DOHH2 (cell line): ENCODE data around the gene R3HDM2.

Experiments
- EZH2phosphoT487 ChIP-seq: fragments of 200-600 bp; sonication (generic); IDR thresholded peaks from 2 replicates; pipeline ENCODE4 v1.6.1; 2017; ENCODE audit warnings: borderline replicate concordance, mild to moderate bottlenecking, antibody characterized with exemption, low read length, moderate library complexity, mixed read lengths
- TF ChIP-seq, protein P1 (sequence below): fragments of 200-600 bp; sonication (generic); IDR thresholded peaks from one replicate; pipeline ENCODE4 v1.5.1; 2014; ENCODE audit warnings: antibody characterized with exemption, mild to moderate bottlenecking, low read depth, low read length; ENCODE audit not compliant: poor library complexity, severe bottlenecking

DNA sequence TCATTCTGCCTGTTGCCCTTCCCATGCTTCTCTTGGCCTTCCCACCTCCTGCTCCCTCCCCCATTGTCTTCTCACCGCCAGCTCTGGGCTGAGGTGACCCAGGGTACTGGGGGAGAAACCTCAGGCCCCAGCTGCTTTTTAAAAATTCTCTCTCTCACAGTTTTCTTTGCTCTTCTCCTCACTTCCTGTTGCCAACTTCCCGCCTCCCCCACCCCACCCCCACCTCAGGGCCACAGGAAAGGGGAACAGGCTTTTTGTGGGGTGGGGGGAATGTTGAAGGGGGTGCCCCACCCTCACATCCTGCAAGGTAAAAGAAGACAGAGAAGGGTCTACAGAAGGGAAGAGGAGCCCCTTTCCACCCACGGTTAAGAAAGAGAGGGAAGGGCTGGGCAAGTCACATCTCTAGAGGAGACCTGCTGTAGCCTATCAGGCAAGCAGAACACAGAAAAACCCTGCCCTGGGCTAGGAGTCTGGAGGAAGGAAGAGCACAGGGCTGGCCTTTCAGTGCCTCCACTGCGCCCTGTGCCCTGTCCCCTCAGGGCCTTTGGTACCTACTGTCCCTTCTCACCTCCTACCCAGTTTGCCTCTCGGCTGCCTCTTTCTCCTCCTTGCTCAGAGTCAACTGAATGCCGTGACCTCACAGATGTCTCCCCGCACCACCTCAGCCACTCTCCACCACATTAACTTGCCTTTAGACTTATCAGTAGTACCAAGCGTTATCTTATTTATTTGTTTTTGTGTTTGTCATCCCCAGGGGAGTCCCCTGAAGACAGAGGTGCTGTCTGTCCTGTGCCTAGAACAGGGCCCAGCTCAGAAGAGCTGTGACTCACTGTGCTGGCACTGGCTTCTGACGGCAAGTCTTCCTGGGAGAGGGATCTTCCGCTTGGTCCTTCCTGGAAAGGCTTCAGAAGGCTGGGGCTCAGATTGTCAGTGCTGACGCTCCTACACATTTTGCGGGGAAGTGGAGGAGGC, 47.2 kb upstream of the R3HDM2 start:
- TF ChIP-seq, protein P1, sequence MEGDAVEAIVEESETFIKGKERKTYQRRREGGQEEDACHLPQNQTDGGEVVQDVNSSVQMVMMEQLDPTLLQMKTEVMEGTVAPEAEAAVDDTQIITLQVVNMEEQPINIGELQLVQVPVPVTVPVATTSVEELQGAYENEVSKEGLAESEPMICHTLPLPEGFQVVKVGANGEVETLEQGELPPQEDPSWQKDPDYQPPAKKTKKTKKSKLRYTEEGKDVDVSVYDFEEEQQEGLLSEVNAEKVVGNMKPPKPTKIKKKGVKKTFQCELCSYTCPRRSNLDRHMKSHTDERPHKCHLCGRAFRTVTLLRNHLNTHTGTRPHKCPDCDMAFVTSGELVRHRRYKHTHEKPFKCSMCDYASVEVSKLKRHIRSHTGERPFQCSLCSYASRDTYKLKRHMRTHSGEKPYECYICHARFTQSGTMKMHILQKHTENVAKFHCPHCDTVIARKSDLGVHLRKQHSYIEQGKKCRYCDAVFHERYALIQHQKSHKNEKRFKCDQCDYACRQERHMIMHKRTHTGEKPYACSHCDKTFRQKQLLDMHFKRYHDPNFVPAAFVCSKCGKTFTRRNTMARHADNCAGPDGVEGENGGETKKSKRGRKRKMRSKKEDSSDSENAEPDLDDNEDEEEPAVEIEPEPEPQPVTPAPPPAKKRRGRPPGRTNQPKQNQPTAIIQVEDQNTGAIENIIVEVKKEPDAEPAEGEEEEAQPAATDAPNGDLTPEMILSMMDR: no peak
- TF ChIP-seq EZH2phosphoT487: no peak
